GM11168 (cell line): ENCODE data around the gene AMBRA1.
"Not testable (repeated sequence)": the region's sequence is repeated elsewhere in the genome, so short reads cannot be mapped to it uniquely, and the experiment has no call there.

Experiments used
- in situ Hi-C: fragments of 300-500 bp; cut with MboI; formaldehyde crosslinking; loops from one replicate; pipeline ENCODE4 v1.12.0; 2022; ENCODE audit warnings: low sequenced_read_pairs; ENCODE audit not compliant: unreplicated experiment

Gene AMBRA1

GRCh38 chr11:46537121-46537520 is 56.7 kb downstream of the AMBRA1 start:
- in situ Hi-C loops: loop anchor here (10.0 kb wide), 1 partner anchor 142 kb away; the partner anchor contains the start of gene CHRM4

GRCh38 chr11:46535688-46536087 is 58.1 kb downstream of the AMBRA1 start:
- in situ Hi-C loops: loop anchor here (10.0 kb wide), 1 partner anchor 141 kb away; the partner anchor contains the start of gene CHRM4

DNA sequence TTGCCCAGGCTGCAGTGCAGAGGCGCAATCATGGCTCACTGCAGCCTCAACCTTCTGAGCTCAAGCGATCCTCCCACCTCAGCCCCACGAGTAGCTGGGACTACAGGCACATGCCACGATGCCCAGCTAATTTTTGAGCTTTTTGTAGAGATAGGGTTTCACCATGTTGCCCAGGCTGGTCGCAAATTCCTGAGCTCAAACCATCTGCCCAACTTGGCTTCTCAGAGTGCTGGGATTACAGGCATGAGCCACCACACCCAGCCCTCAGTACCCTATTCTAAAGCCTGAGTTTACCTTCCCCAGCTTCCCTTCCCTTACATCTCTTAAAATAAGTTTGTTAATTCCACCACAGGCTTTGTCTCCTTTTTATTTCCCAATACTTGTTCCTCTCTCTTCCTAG is 59.1 kb downstream of the AMBRA1 start:
- in situ Hi-C loops: loop anchor here (10.0 kb wide), 1 partner anchor 140 kb away; the partner anchor contains the start of gene CHRM4

DNA sequence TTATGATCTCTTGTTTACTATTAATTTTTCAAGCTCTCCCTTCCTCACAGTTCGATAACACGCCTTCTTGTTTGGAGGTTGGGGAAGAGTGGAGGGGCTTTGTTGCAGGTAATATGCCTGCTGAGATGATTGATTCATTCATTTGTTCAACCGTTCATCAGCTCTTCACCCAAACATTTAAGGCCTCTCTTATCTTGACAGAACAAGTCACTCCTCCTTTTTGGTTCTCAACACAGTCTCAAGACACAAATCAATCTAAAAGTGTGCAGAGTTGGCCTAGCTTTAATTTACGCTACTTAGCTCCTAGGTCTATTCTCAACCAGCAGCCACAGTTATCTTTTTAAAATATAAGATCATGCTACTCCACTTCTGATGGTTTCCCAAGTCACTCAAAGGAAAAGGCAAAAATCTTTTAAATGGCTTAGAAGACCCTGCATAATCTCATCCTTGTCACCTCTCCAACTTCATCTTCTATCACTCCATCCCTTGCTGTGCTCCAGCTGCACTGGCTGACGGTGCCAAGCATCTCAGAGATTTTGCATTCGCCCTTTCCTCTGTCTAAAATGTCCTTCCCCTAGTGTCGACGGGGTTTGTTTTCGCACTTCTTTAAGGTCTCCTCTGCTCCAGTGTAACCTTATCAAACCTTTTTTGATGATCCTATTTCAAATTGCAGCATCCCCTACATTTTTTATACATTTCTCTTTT is 60.3 kb downstream of the AMBRA1 start:
- in situ Hi-C loops: loop anchor here (10.0 kb wide), 1 partner anchor 139 kb away; the partner anchor contains the start of gene CHRM4

GRCh38 chr11:46529928-46530574 is 63.8 kb downstream of the AMBRA1 start:
- in situ Hi-C loops: loop anchor here (10.0 kb wide), 2 partner anchors 135 to 155 kb away; partner anchors contain the start of gene CHRM4

DNA sequence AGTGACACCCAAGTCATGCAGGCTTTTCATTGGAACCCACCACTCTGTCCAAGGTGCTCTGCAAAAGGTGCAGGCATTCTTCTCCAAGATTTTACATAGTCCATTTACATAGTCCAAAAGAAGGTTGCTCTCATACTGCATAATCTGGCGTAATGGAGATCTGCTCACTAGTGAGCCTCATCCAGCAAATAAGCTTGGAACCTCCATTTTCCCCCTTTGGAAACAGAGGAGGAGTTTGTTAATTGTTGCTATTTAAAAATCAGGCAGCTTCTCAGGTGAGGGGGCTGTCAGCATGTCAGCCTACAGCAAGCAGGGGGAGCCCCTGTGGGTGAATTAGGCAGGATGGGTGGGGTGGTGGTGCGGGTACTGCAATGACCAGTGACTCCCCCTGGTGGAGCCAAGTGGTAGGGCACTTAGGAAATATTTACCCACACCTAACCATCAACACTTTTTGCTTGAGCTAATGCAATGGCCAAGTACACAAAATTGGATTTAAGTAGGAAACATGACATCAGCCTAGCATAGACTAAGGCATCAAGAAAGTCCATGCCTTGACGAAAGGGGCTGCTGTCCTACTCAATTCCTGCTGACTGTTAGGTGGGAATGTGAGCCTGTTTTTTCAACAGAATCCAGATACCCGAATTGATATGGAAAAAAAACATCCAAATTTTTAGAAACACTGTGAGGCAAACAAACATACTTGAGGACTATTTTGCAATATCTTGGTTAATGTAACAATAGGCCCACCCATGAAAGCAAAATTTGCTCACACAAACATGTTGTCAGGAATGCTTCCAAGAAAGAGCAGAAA is 64.5 kb downstream of the AMBRA1 start:
- in situ Hi-C loops: loop anchor here (10.0 kb wide), 1 partner anchor 154 kb away; no protein-coding TSS in a partner anchor

GRCh38 chr11:46528445-46529094 is 65.3 kb downstream of the AMBRA1 start:
- in situ Hi-C loops: loop anchor here (10.0 kb wide), 1 partner anchor 154 kb away; no protein-coding TSS in a partner anchor

DNA sequence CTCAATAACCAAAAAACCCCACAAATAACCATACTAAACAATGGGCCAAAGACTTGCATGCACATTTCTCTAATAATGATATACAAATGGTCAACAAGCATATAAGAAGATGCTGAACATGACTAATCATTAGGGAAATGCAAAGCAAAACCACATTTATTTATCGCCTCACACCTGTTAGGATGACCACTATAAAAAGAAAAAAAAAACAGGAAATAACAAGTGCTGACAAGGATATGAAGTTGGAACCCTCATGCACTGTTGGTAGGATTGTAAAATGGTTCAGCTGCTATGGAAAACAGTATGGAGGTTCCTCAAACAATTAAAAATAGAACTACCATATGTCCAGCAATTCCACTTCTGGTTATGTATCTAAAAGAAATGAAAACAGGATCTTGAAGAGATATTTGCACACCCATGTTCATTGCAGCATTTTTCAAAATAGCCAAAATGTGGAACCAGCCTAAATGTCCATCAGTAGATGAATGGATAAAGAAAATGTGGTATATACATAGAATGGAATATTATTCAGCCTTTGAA is 66.2 kb downstream of the AMBRA1 start:
- in situ Hi-C loops: loop anchor here (10.0 kb wide), 1 partner anchor 153 kb away; no protein-coding TSS in a partner anchor

DNA sequence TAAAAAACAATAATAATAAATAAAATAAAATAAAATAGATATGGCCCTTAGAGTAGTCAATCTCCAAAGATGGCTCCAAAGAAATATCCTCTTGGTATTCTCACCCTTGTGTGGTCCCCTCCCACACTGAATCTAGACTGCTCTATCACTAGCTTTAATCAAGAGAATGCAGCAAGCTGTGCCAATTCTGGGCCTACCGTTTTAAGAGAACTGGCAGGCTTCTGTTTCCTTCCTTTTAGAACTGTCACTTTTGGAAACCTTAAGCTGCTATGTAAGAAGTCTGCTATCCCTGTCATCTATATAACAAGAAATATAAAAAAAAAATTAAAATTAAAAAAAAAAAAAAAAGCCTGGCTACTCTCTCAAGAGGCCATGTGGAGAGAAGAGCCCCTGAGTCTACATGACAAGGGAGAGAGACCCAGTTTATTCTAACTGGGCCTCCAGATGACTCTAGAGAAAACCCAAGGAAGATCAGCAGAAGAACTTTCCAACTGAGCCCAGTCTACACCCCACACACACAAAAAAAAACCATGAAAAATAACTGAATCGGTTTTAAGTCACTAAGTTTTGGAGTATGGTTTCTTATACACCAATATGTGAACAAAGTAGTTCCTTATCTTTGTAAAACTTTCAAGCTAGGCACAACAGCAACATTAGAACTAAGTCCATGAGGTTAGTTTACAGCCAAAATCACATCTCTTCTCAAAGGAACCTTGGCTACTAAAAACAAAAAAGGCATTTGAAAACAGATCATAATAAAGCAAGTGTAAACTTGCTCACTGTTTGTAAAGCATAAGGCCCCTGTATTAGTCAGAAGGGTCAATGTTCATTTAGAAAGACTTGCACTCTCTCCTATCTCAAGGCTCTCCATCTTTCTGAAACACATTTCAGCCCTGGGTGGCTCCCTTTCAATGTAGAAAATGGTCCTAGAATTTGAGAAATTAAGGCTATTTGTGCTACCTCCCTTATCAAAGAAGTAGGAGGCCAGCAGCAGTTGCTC is 67.3 kb downstream of the AMBRA1 start:
- in situ Hi-C loops: loop anchor here (10.0 kb wide), 1 partner anchor 152 kb away; no protein-coding TSS in a partner anchor

DNA sequence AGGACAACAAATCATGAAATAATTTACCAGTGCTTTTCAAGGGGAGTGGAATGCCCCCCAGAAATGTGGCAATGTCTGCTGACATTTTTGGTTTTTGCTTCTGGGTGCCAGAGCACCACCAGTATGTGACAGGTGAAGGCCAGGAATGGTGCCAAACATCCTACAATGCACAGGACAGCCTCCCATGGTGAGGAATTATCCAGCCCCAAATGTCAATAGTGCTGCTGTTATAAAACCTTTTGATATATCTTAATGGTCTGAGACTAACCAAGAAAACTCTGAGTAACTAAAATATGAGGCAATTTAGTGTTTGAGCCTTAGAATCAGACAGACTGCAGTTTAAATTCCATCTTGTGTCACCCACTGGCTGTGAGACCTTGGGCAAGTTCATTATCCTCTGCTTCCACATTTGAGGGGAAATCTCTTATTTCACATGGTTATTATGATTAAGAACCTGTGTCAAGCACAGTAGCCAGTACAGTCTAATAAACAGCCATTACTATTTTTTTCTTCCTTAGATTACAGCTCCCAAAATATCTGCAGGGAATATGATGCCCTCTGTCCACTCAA is 69.5 kb downstream of the AMBRA1 start:
- in situ Hi-C loops: loop anchor here (10.0 kb wide), 1 partner anchor 149 kb away; no protein-coding TSS in a partner anchor

DNA sequence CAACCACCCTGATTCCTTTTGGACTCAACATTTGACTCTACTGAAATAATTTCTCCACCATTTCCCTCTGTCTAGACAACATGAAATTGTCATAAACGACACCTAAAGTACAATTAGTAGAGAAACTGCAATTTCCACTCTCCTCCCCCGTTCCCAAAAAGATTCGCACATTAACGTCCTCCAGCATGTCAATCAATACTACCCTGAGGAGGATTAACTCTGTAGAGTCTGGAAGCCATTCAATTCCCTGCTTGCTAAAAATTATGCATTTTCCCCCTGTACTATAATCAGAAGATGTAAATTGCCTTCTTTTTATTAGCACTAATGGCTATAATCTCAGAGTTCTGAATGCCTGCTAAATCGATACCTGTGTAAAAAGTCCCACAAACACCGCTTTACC is 70.5 kb downstream of the AMBRA1 start:
- in situ Hi-C loops: loop anchor here (10.0 kb wide), 1 partner anchor 148 kb away; no protein-coding TSS in a partner anchor

DNA sequence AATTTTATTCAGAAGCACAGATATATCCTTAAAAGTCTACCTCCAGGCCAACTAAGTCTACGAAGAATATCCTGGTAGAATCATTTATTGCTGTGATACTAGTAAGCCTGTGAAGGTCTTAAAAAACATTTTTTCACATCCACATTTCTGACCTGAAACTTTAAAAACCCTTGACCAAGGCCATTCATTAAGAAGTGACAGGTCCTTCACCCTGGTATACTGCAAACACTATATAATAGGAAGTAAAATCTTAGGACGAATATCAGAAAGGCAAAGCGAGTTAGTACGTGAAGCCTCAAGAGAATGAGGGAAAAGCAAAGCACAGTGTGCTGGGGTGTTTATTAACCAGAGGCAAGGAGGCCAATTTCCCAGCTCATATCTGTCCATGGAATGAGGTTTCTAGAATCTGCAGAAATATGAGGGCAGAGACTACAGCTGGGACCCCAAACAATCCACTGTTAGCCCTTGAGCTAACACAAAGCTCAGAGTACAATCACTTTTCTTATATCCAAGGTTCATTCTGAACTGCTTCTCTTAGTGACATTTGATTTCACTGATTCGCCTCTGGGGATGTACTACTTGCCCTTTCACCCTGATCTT is 71.0 kb downstream of the AMBRA1 start:
- in situ Hi-C loops: loop anchor here (10.0 kb wide), 1 partner anchor 148 kb away; no protein-coding TSS in a partner anchor

GRCh38 chr11:46521961-46522681 is 71.7 kb downstream of the AMBRA1 start:
- in situ Hi-C loops: loop anchor here (10.0 kb wide), 1 partner anchor 147 kb away; no protein-coding TSS in a partner anchor

GRCh38 chr11:46520971-46521745 is 72.7 kb downstream of the AMBRA1 start:
- in situ Hi-C loops: loop anchor here (10.0 kb wide), 1 partner anchor 146 kb away; no protein-coding TSS in a partner anchor

- in situ Hi-C loops: no loop called here
Observed at GRCh38 chr11:46519351-46519750, 74.5 kb downstream of the AMBRA1 start.

GRCh38 chr11:46518928-46519327 is 74.9 kb downstream of the AMBRA1 start:
- in situ Hi-C loops: not testable (repeated sequence)
